Mesenchymal stem cell (in vitro differentiated cells and primary cell): ENCODE results near the gene ACER3.
"Not testable (repeated sequence)": the region's sequence is repeated elsewhere in the genome, so short reads cannot be mapped to it uniquely, and the experiment has no call there.

Experiments
- DNase-seq: peaks from one replicate; pipeline ENCODE4 v3.0.0-alpha.2; 2013
- H2AFZ ChIP-seq: one replicate; pipeline ENCODE4 v1.6.1; 2013; ENCODE audit warnings: low read depth, mild to moderate bottlenecking, control low read depth, inconsistent platforms, low read length, moderate library complexity
- H2AK5ac ChIP-seq: 2 replicates; pipeline ENCODE4 v1.6.1; 2013; ENCODE audit warnings: low read length, moderate library complexity, mild to moderate bottlenecking, inconsistent platforms; ENCODE audit not compliant: severe bottlenecking
- H2BK120ac ChIP-seq: one replicate; pipeline ENCODE4 v1.6.1; 2013; ENCODE audit warnings: low read depth, mild to moderate bottlenecking, inconsistent platforms, low read length, moderate library complexity
- H2BK12ac ChIP-seq, 2 experiments: one replicate each; pipeline ENCODE4 v1.6.1; 2013; ENCODE audit warnings: inconsistent platforms in 2 of 2, low read length in 2 of 2, mild to moderate bottlenecking in 2 of 2, moderate library complexity in 2 of 2, control low read depth in 1 of 2
- H2BK15ac ChIP-seq: one replicate; pipeline ENCODE4 v1.6.1; 2013; ENCODE audit warnings: mild to moderate bottlenecking, low read depth, inconsistent platforms; ENCODE audit not compliant: poor library complexity, severe bottlenecking
- H2BK5ac ChIP-seq: 2 replicates; pipeline ENCODE4 v1.6.1; 2013; ENCODE audit warnings: low read depth, mild to moderate bottlenecking, low read length, control low read depth, inconsistent platforms; ENCODE audit not compliant: poor library complexity, severe bottlenecking
- H3K14ac ChIP-seq, 2 experiments: one replicate each; pipeline ENCODE4 v1.6.1; 2013; ENCODE audit warnings: inconsistent platforms in 2 of 2, low read length in 2 of 2, control low read depth in 1 of 2, mild to moderate bottlenecking in 1 of 2, moderate library complexity in 1 of 2
- H3K18ac ChIP-seq, 2 experiments: one replicate each; pipeline ENCODE4 v1.6.1; 2013; ENCODE audit warnings: inconsistent platforms in 2 of 2, low read length in 2 of 2, control low read depth in 1 of 2, low read depth in 1 of 2, mild to moderate bottlenecking in 1 of 2
- H3K23ac ChIP-seq, 2 experiments: one replicate each; pipeline ENCODE4 v1.6.1; 2013; ENCODE audit warnings: inconsistent platforms in 2 of 2, low read length in 2 of 2, mild to moderate bottlenecking in 2 of 2, moderate library complexity in 2 of 2, control low read depth in 1 of 2
- H3K27ac ChIP-seq: 2 replicates; pipeline ENCODE4 v1.5.1; 2013; ENCODE audit warnings: mild to moderate bottlenecking, moderate library complexity, low read length, control low read depth, inconsistent platforms; ENCODE audit not compliant: poor library complexity, severe bottlenecking
- H3K27me3 ChIP-seq, 2 experiments: 2 replicates each; pipeline versions ENCODE4 v1.6.1 to v1.7.0; 2013; ENCODE audit warnings: low read length in 2 of 2, mild to moderate bottlenecking in 2 of 2, moderate library complexity in 2 of 2, control low read depth in 1 of 2, inconsistent platforms in 1 of 2; ENCODE audit not compliant: control insufficient read depth in 1 of 2, insufficient read depth in 1 of 2
- H3K36me3 ChIP-seq, 2 experiments: 2 replicates each; pipeline versions ENCODE4 v1.6.1 to v1.7.0; 2013; ENCODE audit warnings: low read length in 2 of 2, control low read depth in 1 of 2, inconsistent platforms in 1 of 2, low read depth in 1 of 2, mild to moderate bottlenecking in 1 of 2; ENCODE audit not compliant: insufficient read depth in 2 of 2, control insufficient read depth in 1 of 2
- H3K4ac ChIP-seq, 2 experiments: one replicate each; pipeline ENCODE4 v1.6.1; 2013; ENCODE audit warnings: inconsistent platforms in 2 of 2, low read length in 2 of 2, mild to moderate bottlenecking in 2 of 2, moderate library complexity in 2 of 2, control low read depth in 1 of 2, low read depth in 1 of 2
- H3K4me1 ChIP-seq: 2 replicates; pipeline ENCODE4 v1.6.1; 2013; ENCODE audit warnings: low read depth, low read length, control low read depth; ENCODE audit not compliant: control insufficient read depth, insufficient read depth
- H3K4me2 ChIP-seq: 2 replicates; pipeline ENCODE4 v1.6.1; 2013; ENCODE audit warnings: low read length, mild to moderate bottlenecking, inconsistent platforms; ENCODE audit not compliant: poor library complexity, severe bottlenecking
- H3K4me3 ChIP-seq, 2 experiments: 2 replicates each; pipeline versions ENCODE4 v1.5.1 to v1.7.0; 2013; ENCODE audit warnings: low read length in 2 of 2, mild to moderate bottlenecking in 2 of 2, control low read depth in 1 of 2, low read depth in 1 of 2; ENCODE audit not compliant: insufficient read depth in 1 of 2
- H3K79me1 ChIP-seq: replicated peaks from 2 replicates; pipeline ENCODE4 v1.6.1; 2013; ENCODE audit warnings: mild to moderate bottlenecking, control low read depth, low read length, inconsistent platforms; ENCODE audit not compliant: poor library complexity, severe bottlenecking
- H3K9ac ChIP-seq: 2 replicates; pipeline ENCODE4 v1.7.0; 2013; ENCODE audit warnings: mild to moderate bottlenecking, low read length, moderate library complexity
- H3K9me3 ChIP-seq: 2 replicates; pipeline ENCODE4 v1.7.0; 2013; ENCODE audit warnings: mild to moderate bottlenecking, low read length; ENCODE audit not compliant: control insufficient read depth
- H4K8ac ChIP-seq: one replicate; pipeline ENCODE4 v1.6.1; 2013; ENCODE audit warnings: inconsistent platforms, mild to moderate bottlenecking, low read length, moderate library complexity
- H4K91ac ChIP-seq: one replicate; pipeline ENCODE4 v1.6.1; 2013; ENCODE audit warnings: mild to moderate bottlenecking, low read length, inconsistent platforms
- WGBS: methylation state at CpG from one replicate; pipeline ENCODE4 v1.1.7; 2013; ENCODE audit warnings: mixed read lengths; 5-methylcytosine and 5-hydroxymethylcytosine counted together

The ACER3 gene

DNA sequence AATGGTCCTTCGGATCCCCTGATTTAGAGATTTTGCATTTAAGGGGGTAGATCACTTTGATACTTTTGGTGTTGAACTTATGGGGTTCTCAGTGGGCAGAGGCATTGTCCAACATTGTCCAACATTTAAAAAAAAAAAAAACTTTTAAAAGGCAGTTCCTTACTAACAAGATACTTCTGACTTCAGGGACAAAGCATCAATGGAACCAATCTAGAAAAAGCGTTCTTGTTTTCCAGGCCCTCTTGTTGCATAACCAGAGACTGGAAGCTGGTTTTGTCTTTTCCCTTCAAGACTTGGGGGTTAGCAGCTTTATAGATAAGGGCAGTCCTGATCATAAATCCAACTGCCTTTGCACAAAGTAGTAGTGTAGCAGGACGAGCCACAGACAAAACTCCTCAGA is 40.4 kb downstream of the ACER3 start:
- Histone ChIP-seq H3K4me2 (no peak overlapping the region), H3K4ac (no peak overlapping the region), H3K14ac (no peak overlapping the region), H2BK5ac (no peak overlapping the region), H3K79me1 (peaks cover 12% of the 10 kb centered on the region), H3K9ac (no peak overlapping the region), H4K8ac (no peak overlapping the region), H3K27ac (no peak overlapping the region), H3K36me3 (no peaks in the 10 kb centered on the region), H4K91ac (no peak overlapping the region), H2BK15ac (no peak overlapping the region), H2BK120ac (no peak overlapping the region), H3K9me3 (peaks cover 8% of the 10 kb centered on the region), H3K4me3 (no peak overlapping the region), H2AFZ (no peak overlapping the region), H2BK12ac (no peak overlapping the region), H3K18ac (no peak overlapping the region), H2AK5ac (no peak overlapping the region), H3K23ac (no peak overlapping the region), H3K4me1 (no peaks in the 10 kb centered on the region), H3K27me3 (no peaks in the 10 kb centered on the region)
- no peak for DNase-seq
- WGBS = 93% methylated on average over 3 of the region's 3 CpGs

DNA sequence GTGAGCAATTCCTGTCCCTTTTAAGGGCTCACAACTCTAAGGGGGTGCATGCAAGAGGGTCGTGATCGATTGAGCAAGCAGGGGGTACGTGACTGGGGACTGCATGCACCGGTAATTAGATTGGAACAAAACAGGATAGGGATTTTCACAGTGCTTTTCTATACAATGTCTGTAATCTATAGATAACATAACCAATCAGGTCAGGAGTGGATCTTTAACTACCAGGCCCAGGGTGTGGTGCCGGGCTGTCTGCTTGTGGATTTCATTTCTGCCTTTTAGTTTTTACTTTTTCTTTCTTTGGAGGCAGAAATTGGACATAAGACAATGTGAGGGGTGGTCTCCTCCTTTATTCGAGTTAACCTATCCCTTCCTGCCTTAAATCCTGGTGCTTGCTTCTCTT is 40.9 kb downstream of the ACER3 start:
- not testable (repeated sequence) for H2AK5ac ChIP-seq, H3K27me3 ChIP-seq, H2BK12ac ChIP-seq, H4K8ac ChIP-seq, H3K23ac ChIP-seq, H2BK5ac ChIP-seq, H2BK120ac ChIP-seq, H3K36me3 ChIP-seq, H3K27ac ChIP-seq, H3K18ac ChIP-seq, H4K91ac ChIP-seq, H3K4me1 ChIP-seq, H3K4me2 ChIP-seq, H2BK15ac ChIP-seq, H3K14ac ChIP-seq, H3K4ac ChIP-seq, H3K4me3 ChIP-seq, H3K9ac ChIP-seq, H2AFZ ChIP-seq, DNase-seq
- H3K9me3 ChIP-seq = peaks cover 11% of the 10 kb centered on the region
- WGBS = 92% methylated on average over 3 of the region's 6 CpGs
- peaks cover 12% of the 10 kb centered on the region for H3K79me1 ChIP-seq

DNA sequence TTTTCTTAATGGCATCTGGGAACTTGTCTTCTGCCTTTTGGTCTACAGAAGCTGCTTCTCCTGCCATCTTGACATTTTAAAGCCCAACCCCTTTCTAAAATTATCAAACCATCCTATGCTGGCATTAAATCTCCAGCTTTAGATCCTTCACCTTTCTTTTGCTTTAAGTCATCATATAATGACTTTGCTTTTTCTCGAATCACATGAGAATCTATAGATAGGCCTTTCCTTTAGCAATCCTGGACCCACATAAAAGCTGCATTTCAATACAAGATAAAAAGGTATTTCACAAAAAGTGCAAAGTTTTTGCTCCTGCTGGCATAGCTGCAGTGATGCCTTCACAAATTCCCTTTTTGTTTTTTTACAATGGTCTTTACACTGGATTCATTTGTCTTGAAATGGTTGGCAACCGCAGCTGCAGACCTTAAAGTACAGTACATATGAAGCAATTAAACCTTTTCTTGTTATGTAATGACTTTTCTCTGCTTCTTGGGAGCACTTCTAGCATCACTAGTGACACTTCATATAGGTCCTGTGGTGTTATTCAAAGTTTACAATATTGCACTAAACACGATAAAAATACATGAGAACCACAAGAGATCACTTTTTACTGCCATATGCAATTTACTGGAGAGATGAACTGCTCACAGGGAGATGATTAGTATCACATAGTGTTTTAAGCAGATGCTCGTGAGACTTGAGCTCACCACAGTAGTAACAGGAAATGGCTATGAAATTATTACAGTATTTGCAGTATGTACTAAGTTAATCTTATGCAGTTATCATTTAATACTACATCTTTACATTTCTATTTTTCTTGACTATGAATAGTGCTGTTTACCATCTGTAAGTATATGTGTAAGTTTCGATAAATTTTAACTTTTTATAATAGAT is 41.6 kb downstream of the ACER3 start:
- H3K36me3 ChIP-seq = no peaks in the 10 kb centered on the region
- H2AK5ac ChIP-seq = no peak overlapping the region
- no peak overlapping the region for H3K27ac ChIP-seq
- H2BK120ac ChIP-seq = no peak overlapping the region
- no peak overlapping the region for H3K4ac ChIP-seq
- no peak overlapping the region for H3K14ac ChIP-seq
- H4K8ac ChIP-seq = no peak overlapping the region
- no peak for DNase-seq
- no peak overlapping the region for H4K91ac ChIP-seq
- H2BK12ac ChIP-seq = no peak overlapping the region
- H2BK5ac ChIP-seq = no peak overlapping the region
- H3K23ac ChIP-seq = no peak overlapping the region
- H3K4me1 ChIP-seq = no peaks in the 10 kb centered on the region
- peaks cover 10% of the 10 kb centered on the region for H3K79me1 ChIP-seq
- H3K4me2 ChIP-seq = no peak overlapping the region
- H2BK15ac ChIP-seq = no peak overlapping the region
- no peaks in the 10 kb centered on the region for H3K27me3 ChIP-seq
- peaks cover 11% of the 10 kb centered on the region for H3K9me3 ChIP-seq
- no peak overlapping the region for H3K18ac ChIP-seq
- H3K9ac ChIP-seq = no peak overlapping the region
- H3K4me3 ChIP-seq = no peak overlapping the region
- 100% methylated on average over 2 of the region's 5 CpGs for WGBS
- H2AFZ ChIP-seq = no peak overlapping the region

DNA sequence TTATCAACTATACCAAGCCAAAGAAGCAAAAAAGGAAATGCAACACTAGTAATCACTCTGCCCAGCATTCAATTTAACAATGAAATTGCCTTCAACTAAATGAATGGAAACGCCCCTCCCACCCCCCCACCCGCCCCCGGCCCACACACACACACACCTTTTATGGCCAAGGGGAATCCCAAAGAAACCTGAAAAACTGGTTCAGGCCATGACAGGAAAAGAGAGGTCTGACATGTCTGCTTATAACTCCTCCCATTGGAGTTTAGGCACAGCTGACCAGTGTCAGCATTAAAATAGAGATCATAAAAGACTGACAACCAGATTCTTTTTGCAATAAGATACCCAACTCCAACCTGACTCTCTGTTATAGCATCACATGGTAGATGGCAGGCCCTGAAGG is 42.6 kb downstream of the ACER3 start:
- Histone ChIP-seq H3K14ac (no peak overlapping the region), H3K36me3 (no peaks in the 10 kb centered on the region), H3K4me1 (no peaks in the 10 kb centered on the region), H3K27ac (no peak overlapping the region), H3K9ac (no peak overlapping the region), H3K4me3 (no peak overlapping the region), H4K91ac (no peak overlapping the region), H4K8ac (no peak overlapping the region), H2AFZ (no peak overlapping the region), H2BK12ac (no peak overlapping the region), H3K23ac (no peak overlapping the region), H2BK15ac (no peak overlapping the region), H3K4me2 (no peak overlapping the region), H2BK120ac (no peak overlapping the region), H3K9me3 (peaks cover 11% of the 10 kb centered on the region), H2BK5ac (no peak overlapping the region), H3K18ac (no peak overlapping the region), H3K4ac (no peak overlapping the region), H3K79me1 (peaks cover 10% of the 10 kb centered on the region), H2AK5ac (no peak overlapping the region), H3K27me3 (no peaks in the 10 kb centered on the region)
- no peak for DNase-seq
- 8% methylated on average over 3 of the region's 3 CpGs for WGBS
